Measurements from ENCODE around the gene SMAD9. TPM values are rescaled to one million over a fixed set of nuclear protein-coding genes. Genes with fewer than 3 reads are reported as not detected.

The SMAD9 gene
- total RNA-seq, 3 donors from 2014 or later (not counting 1 experiment from before 2014, with no cell fraction given): not detected

DNA sequence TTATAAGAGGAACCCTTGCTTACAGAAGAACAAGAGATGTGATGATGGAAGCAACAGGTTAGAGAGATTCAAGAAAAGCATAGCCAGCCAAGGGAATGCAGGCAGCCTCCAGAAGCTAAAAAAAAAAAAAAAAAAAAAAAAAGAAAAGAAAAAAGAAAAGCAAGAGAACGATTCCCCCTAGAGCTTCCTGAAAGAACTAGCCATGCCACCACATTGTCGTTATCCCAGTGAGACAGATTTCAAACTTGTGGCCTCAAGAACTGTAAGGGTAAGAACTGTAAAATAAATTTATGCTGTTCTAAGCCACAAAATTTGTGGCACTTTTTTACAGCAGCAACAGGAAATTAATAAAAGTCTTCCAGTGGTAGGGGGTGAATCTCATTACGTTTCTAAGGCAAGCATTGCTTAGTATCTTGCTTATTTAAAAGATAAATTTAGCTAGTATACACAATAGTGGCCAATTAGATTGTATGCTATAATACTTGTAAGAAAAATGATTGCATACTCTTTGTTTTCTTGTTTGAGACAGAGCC is 79.3 kb downstream of the SMAD9 start:
- TF ChIP-seq, protein P1, sequence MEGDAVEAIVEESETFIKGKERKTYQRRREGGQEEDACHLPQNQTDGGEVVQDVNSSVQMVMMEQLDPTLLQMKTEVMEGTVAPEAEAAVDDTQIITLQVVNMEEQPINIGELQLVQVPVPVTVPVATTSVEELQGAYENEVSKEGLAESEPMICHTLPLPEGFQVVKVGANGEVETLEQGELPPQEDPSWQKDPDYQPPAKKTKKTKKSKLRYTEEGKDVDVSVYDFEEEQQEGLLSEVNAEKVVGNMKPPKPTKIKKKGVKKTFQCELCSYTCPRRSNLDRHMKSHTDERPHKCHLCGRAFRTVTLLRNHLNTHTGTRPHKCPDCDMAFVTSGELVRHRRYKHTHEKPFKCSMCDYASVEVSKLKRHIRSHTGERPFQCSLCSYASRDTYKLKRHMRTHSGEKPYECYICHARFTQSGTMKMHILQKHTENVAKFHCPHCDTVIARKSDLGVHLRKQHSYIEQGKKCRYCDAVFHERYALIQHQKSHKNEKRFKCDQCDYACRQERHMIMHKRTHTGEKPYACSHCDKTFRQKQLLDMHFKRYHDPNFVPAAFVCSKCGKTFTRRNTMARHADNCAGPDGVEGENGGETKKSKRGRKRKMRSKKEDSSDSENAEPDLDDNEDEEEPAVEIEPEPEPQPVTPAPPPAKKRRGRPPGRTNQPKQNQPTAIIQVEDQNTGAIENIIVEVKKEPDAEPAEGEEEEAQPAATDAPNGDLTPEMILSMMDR (IDR thresholded peaks at IDR 0.05): no peak
- H3K9me3 ChIP-seq (ENCODE audit: control insufficient read depth, insufficient read depth, low read length): no peaks in the 10 kb centered on the region
- Mint-ChIP-seq H3K27me3 (ENCODE audit: low read depth in 2 of 2) (no peaks in the 10 kb centered on the region), H3K27ac (peak overlapping the region in 1 of 2 donors; percentile 45), H3K4me3 (peak overlapping the region; percentile 13), H3K36me3 (no peaks in the 10 kb centered on the region), H3K4me1 (no peaks in the 10 kb centered on the region), H3K9me3 (no peaks in the 10 kb centered on the region)
- H3K4me3 ChIP-seq (ENCODE audit: low read length): no peak overlapping the region
- WGBS (ENCODE audit: insufficient coverage): 80% methylated on average over 1 of the region's 3 CpGs
- no peak for DNase-seq
- H3K27me3 ChIP-seq (ENCODE audit: control insufficient read depth, insufficient read depth, low read length): no peaks in the 10 kb centered on the region
- no peak for ATAC-seq
- intact Hi-C loops (cut with micrococcal nuclease): no loop called here
- H3K4me1 ChIP-seq (ENCODE audit: control insufficient read depth, insufficient read depth, low read length): no peaks in the 10 kb centered on the region
- no peaks in the 10 kb centered on the region for H3K36me3 ChIP-seq (ENCODE audit: control insufficient read depth, insufficient read depth, low read length)
- no peak overlapping the region for H3K27ac ChIP-seq (ENCODE audit: low read length)

DNA sequence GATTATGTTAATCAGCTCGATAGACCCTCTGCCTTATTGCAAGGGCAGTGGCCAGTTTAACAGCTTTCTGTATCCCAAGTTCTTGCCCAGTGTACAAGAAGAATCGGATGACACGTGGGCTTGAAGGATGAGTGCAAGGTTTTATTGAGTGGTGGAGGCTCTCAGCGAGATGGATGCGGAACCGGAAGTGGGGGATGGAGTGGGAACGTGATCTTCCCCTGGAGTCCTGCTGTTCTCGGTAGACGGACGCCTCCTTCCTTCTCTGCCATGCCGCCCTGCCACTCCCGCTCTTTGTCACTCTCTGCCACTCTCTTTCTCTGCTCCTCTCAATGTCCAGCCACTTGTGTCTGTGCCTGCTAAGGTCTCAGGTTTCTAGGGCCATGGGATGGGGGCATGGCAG is 80.1 kb downstream of the SMAD9 start:
- H3K27me3 Mint-ChIP-seq (ENCODE audit: low read depth in 2 of 2): no peaks in the 10 kb centered on the region
- no peaks in the 10 kb centered on the region for H3K4me1 Mint-ChIP-seq
- intact Hi-C loops (cut with micrococcal nuclease): no loop called here
- H3K36me3 ChIP-seq (ENCODE audit: control insufficient read depth, insufficient read depth, low read length): no peaks in the 10 kb centered on the region
- 94% methylated on average over 12 of the region's 12 CpGs for WGBS (ENCODE audit: insufficient coverage)
- no peak overlapping the region for H3K27ac Mint-ChIP-seq
- DNase-seq (no peak), ATAC-seq (no peak)
- no peaks in the 10 kb centered on the region for H3K9me3 Mint-ChIP-seq
- H3K27me3 ChIP-seq (ENCODE audit: control insufficient read depth, insufficient read depth, low read length): no peaks in the 10 kb centered on the region
- H3K27ac ChIP-seq (ENCODE audit: low read length): no peak overlapping the region
- H3K9me3 ChIP-seq (ENCODE audit: control insufficient read depth, insufficient read depth, low read length): no peaks in the 10 kb centered on the region
- TF ChIP-seq, protein P1 (IDR thresholded peaks at IDR 0.05): no peak
- H3K4me3 Mint-ChIP-seq: no peak overlapping the region
- no peaks in the 10 kb centered on the region for H3K36me3 Mint-ChIP-seq
- H3K4me3 ChIP-seq (ENCODE audit: low read length): no peak overlapping the region
- H3K4me1 ChIP-seq (ENCODE audit: control insufficient read depth, insufficient read depth, low read length): no peaks in the 10 kb centered on the region

DNA sequence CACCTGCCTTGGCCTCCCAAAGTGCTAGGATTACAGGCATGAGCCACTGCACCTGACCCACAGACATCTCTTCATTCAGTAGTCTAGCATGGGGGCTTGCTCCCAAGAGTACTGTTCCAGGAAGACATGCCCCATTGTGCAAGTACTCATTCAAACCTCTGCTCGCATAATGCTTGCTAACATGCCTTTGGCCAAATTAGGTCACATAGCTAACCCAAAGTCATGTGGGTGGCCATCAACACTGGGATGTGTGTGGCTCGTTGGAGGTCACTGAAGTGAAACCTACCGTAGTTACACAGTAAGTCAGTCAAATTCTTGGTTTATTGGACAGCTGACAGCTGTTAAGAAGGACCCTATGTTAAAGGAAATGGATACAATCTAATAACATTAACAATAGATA is 80.8 kb downstream of the SMAD9 start:
- H3K4me1 ChIP-seq (ENCODE audit: control insufficient read depth, insufficient read depth, low read length): no peaks in the 10 kb centered on the region
- Mint-ChIP-seq H3K4me1 (no peaks in the 10 kb centered on the region), H3K4me3 (no peak overlapping the region), H3K27me3 (ENCODE audit: low read depth in 2 of 2) (no peaks in the 10 kb centered on the region), H3K9me3 (no peaks in the 10 kb centered on the region), H3K36me3 (no peaks in the 10 kb centered on the region), H3K27ac (no peak overlapping the region)
- 69% methylated on average over 3 of the region's 3 CpGs for WGBS (ENCODE audit: insufficient coverage)
- H3K4me3 ChIP-seq (ENCODE audit: low read length): no peak overlapping the region
- ATAC-seq (no peak), DNase-seq (no peak)
- TF ChIP-seq, protein P1 (IDR thresholded peaks at IDR 0.05): no peak
- H3K27me3 ChIP-seq (ENCODE audit: control insufficient read depth, insufficient read depth, low read length): no peaks in the 10 kb centered on the region
- H3K27ac ChIP-seq (ENCODE audit: low read length): no peak overlapping the region
- H3K9me3 ChIP-seq (ENCODE audit: control insufficient read depth, insufficient read depth, low read length): no peaks in the 10 kb centered on the region
- H3K36me3 ChIP-seq (ENCODE audit: control insufficient read depth, insufficient read depth, low read length): peaks cover 1% of the 10 kb centered on the region
- intact Hi-C loops (cut with micrococcal nuclease): no loop called here
